ENCODE measurements around the gene GRM2. TPM values are rescaled to one million over a fixed set of nuclear protein-coding genes. Genes with fewer than 3 reads are reported as not detected.

GRM2 gene
- total RNA-seq, 1 experiment from 2014 or later = 5.6 TPM

DNA sequence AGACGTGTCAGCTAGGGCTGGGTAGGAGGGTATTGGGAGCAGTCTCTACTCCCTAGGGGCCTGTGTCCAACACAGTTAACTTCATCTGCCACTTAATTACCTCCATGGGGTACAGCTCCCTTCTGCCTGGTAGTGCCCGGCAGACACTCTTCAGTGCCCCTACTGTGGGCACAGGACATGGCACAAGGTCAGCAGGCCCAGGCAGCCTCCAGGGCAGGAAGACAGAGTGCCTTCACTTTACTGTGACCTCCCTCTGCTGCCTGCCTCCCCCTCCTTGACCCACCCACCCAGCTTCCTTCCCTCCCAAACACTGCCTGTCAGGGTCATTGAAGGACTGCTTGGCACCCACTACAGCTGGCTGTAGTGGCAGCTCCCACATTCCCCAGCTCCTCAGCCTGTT is 6.5 kb upstream of the GRM2 start:
- no peak for DNase-seq (ENCODE audit: low spot score)
- intact Hi-C loops (cut with micrococcal nuclease; ENCODE audit: unreplicated experiment) = no loop called here
- BruUV-seq (replicated peaks) = no TSS peak
- Histone ChIP-seq H3K36me3 (ENCODE audit: insufficient read depth, low read length, poor library complexity, severe bottlenecking) (no peaks in the 10 kb centered on the region), H3K27ac (ENCODE audit: low read depth, low read length, poor library complexity, severe bottlenecking) (no peak overlapping the region), H3K27me3 (replicated peaks; ENCODE audit: insufficient read depth, low read depth, low read length, poor library complexity) (no peaks in the 10 kb centered on the region), H3K4me3 (ENCODE audit: low read depth, low read length, poor library complexity, severe bottlenecking) (no peak overlapping the region), H3K4me1 (ENCODE audit: insufficient read depth, low read length, poor library complexity, severe bottlenecking) (no peaks in the 10 kb centered on the region), H3K9me3 (ENCODE audit: low read depth, low read length, poor library complexity, severe bottlenecking) (no peaks in the 10 kb centered on the region)
- ChIA-PET CTCF (interaction anchor here (0.6 kb wide), 1 partner anchor 38 kb away, joined by 5 read pairs; no protein-coding TSS in a partner anchor), POLR2A (ENCODE audit: low non-redundant PET) (no interaction called here)
- no peak for TF ChIP-seq EZH2 (IDR thresholded peaks at IDR 0.05; ENCODE audit: borderline replicate concordance, low read depth, low read length, poor library complexity, severe bottlenecking)
- no peak for TF ChIP-seq CTCF (conservative IDR thresholded peaks at IDR 0.05; ENCODE audit: low read depth, low read length)

GRCh38 chr3:51702156-51702555 is 4.7 kb upstream of the GRM2 start:
- H3K9me3 ChIP-seq (ENCODE audit: low read depth, low read length, poor library complexity, severe bottlenecking) = no peaks in the 10 kb centered on the region
- no peaks in the 10 kb centered on the region for H3K27me3 ChIP-seq (replicated peaks; ENCODE audit: insufficient read depth, low read depth, low read length, poor library complexity)
- intact Hi-C loops (cut with micrococcal nuclease; ENCODE audit: unreplicated experiment) = no loop called here
- BruUV-seq (replicated peaks) = no TSS peak
- DNase-seq (ENCODE audit: low spot score) = no peak
- no peak overlapping the region for H3K27ac ChIP-seq (ENCODE audit: low read depth, low read length, poor library complexity, severe bottlenecking)
- no peaks in the 10 kb centered on the region for H3K4me1 ChIP-seq (ENCODE audit: insufficient read depth, low read length, poor library complexity, severe bottlenecking)
- H3K36me3 ChIP-seq (ENCODE audit: insufficient read depth, low read length, poor library complexity, severe bottlenecking) = no peaks in the 10 kb centered on the region
- no peak for TF ChIP-seq CTCF (conservative IDR thresholded peaks at IDR 0.05; ENCODE audit: low read depth, low read length)
- TF ChIP-seq EZH2 (IDR thresholded peaks at IDR 0.05; ENCODE audit: borderline replicate concordance, low read depth, low read length, poor library complexity, severe bottlenecking) = no peak
- POLR2A ChIA-PET (ENCODE audit: low non-redundant PET) = no interaction called here
- no peak overlapping the region for H3K4me3 ChIP-seq (ENCODE audit: low read depth, low read length, poor library complexity, severe bottlenecking)
- CTCF ChIA-PET = no interaction called here

- H3K4me3 ChIP-seq (ENCODE audit: low read depth, low read length, poor library complexity, severe bottlenecking) = no peak overlapping the region
- H3K27me3 ChIP-seq (replicated peaks; ENCODE audit: insufficient read depth, low read depth, low read length, poor library complexity) = no peaks in the 10 kb centered on the region
- no TSS peak for BruUV-seq (replicated peaks)
- POLR2A ChIA-PET (ENCODE audit: low non-redundant PET) = no interaction called here
- intact Hi-C loops (cut with micrococcal nuclease; ENCODE audit: unreplicated experiment) = no loop called here
- CTCF ChIA-PET = no interaction called here
- H3K9me3 ChIP-seq (ENCODE audit: low read depth, low read length, poor library complexity, severe bottlenecking) = no peaks in the 10 kb centered on the region
- TF ChIP-seq CTCF (conservative IDR thresholded peaks at IDR 0.05; ENCODE audit: low read depth, low read length) = no peak
- TF ChIP-seq EZH2 (IDR thresholded peaks at IDR 0.05; ENCODE audit: borderline replicate concordance, low read depth, low read length, poor library complexity, severe bottlenecking) = no peak
- no peaks in the 10 kb centered on the region for H3K36me3 ChIP-seq (ENCODE audit: insufficient read depth, low read length, poor library complexity, severe bottlenecking)
- no peak overlapping the region for H3K27ac ChIP-seq (ENCODE audit: low read depth, low read length, poor library complexity, severe bottlenecking)
- DNase-seq (ENCODE audit: low spot score) = no peak
- H3K4me1 ChIP-seq (ENCODE audit: insufficient read depth, low read length, poor library complexity, severe bottlenecking) = no peaks in the 10 kb centered on the region
These were observed 3.7 kb upstream of the GRM2 start for GRCh38 chr3:51703068-51703760.

Measured in A673 (cell line).